ENCODE results near the gene SLC2A14. TPM values are rescaled to one million over a fixed set of nuclear protein-coding genes. Genes with fewer than 3 reads are reported as not detected.
A peak's percentile ranks its signal among the peaks of the same experiment; 100 is the strongest.
"Not testable (repeated sequence)": the region's sequence is repeated elsewhere in the genome, so short reads cannot be mapped to it uniquely, and the experiment has no call there.

Gene SLC2A14
- total RNA-seq, 1 donor from 2014 or later = not detected

DNA sequence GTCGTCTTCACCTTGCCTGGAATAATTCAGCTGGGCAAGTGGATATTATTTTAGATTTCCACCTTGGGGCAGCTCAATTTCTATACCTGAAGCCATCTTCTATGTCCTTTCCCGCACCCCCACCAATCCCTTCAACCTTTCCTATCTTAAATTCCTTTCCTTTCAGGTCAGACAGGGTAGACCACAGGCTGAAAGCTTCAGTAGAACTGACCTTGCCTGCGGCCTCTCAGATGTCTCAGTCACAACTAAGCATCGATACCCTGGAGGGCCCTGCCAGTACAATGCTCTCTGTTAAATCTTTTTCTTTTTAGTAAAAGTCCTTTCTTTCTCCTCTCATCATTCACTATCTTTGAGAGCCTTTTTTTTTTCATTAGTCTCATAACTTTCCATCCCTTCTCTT is 38.9 kb downstream of the SLC2A14 start:
- no peak for DNase-seq (ENCODE audit: low read depth)

GRCh38 chr12:7833201-7833600 is 39.5 kb downstream of the SLC2A14 start:
- not testable (repeated sequence) for DNase-seq (ENCODE audit: low read depth)

DNA sequence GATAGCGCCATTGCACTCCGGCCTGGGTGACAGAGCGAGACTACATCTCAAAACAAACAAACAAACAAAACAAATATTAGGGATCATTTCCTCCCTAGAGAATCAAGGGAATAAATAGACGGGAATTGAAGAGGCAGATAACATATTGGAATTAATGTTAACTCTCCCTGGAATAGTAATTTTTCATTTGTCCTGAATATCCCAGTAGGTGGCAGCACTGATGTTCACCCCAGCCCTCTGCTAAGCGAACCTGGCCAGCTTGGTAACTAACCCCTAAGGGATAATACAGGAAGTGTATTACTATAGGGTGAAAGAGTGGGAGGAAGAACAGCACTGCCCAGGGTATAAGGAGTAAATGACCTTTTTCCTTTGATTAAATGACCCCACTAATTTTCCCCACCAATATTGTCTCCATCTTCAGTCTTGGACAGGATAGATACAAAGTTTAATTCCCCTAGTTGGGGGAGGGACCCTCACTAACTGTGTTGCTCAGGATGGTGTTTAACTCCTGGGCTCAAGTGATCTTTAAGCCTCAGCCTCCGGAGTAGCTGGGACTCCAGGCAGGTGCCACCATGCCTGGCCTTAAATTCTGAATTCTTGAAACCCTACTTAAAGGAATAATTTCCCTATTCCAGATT is 40.5 kb downstream of the SLC2A14 start:
- peak; percentile 33 for DNase-seq (ENCODE audit: low read depth)

- not testable (repeated sequence) for DNase-seq (ENCODE audit: low read depth)
Measured at GRCh38 chr12:7829737-7830136, 43.0 kb downstream of the SLC2A14 start.

GRCh38 chr12:7825754-7826153 is 47.0 kb downstream of the SLC2A14 start:
- peak; percentile 45 for DNase-seq (ENCODE audit: low read depth)

DNA sequence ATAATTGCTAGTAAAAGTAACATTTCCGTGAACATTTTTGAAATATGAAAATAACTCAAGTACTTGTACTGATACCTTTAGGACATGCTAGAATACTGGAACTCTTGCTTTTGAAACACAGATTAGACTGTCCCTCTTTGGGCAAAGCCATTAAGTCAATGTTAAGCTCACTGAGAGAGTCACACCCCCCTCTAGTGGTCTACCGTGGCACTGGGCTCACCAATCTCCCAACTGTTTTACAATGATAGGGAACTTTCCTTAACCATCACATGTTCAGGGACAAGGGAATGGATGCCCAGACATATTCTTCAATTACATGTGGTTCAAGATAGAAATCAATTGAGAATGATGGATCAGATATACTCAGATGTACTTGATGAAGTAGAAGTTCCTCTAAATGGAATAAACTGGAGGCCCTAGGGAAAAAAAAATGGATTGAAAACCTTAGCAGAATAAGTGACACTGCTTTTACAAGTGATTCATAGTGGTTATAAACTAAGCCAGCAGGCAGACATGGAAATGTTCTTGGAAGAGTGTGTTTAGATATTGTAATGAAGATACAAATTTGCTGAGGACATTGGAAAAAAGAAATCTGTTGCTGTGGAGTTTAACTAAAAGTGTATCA is 65.7 kb downstream of the SLC2A14 start:
- DNase-seq (ENCODE audit: low read depth) = peak; percentile 43

- not testable (repeated sequence) for DNase-seq (ENCODE audit: low read depth)
Measured at GRCh38 chr12:7806319-7806718, 66.4 kb downstream of the SLC2A14 start.

DNA sequence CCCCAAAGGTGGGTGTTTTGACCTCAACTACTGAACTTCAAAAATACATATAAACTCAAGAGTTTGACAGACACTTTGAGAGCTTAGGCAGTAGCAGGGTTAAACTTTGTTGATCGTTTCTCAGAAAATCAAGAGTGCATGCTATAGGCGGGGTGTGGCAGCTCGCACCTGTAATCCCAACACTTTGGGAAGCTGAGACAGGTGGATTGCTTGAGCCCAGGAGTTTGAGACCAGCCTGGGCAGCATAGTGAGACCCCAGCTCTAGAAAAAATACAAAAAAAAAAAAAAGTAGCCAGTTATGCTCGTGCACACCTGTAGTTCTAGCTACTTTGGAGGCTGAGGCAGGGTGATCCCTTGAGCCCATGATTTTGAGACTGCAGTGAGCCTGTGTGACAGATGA is 71.3 kb downstream of the SLC2A14 start:
- DNase-seq (ENCODE audit: low read depth) = no peak

GRCh38 chr12:7798750-7799308 is 73.9 kb downstream of the SLC2A14 start:
- not testable (repeated sequence) for DNase-seq (ENCODE audit: low read depth)

DNA sequence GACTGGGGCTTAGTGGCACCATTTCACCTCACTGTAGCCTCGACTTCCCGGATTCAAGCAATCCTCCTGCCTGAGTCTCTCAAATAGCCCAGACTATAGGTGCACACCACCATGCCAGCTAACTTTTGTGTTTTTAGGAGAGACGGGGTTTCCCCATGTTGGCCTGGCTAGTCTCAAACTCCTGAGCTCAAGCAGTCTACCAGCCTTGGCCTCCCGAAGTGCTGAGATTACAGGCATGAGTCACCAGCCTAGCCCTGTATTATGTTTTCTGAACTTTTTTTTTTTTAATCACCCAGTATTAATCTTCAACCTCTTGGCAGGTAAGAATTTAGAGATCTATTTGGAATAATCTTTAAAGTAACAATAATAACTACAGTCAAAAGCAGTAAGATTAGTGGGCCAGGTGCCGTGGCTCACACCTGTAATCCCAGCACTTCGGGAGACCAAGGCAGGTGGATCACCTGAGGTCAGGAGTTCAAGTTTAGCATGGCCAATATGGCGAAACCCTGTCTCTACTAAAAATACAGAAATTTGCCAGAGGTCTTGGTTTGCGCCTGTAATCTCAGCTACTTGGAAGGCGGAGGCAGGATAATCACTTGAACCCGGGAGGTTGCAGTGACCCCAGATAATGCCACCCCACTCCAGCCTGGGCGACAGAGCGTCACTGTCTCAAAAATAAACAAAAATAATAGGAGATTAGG is 74.9 kb downstream of the SLC2A14 start:
- DNase-seq (ENCODE audit: low read depth) = peak; percentile 20

DNA sequence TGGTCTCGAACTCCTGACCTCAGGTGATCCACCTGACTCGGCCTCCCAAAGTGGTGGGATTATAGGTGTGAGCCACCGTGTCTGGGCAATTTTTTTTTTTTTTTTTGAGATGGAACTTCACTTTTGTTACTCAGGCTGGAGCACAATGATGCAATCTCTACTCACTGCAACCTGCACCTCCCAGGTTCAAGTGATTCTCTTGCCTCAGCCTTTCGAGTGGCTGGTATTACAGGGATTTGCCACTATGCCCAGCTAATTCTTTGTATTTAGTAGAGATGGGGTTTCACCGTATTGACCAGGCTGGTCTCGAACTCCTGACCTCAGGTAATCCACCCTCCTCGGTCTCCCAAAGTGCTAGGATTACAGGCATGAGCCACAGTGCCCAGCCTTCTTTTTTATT is 75.4 kb downstream of the SLC2A14 start:
- DNase-seq (ENCODE audit: low read depth) = not testable (repeated sequence)

- DNase-seq (ENCODE audit: low read depth) = no peak
Measured at GRCh38 chr12:7793211-7793610, 79.5 kb downstream of the SLC2A14 start.

DNA sequence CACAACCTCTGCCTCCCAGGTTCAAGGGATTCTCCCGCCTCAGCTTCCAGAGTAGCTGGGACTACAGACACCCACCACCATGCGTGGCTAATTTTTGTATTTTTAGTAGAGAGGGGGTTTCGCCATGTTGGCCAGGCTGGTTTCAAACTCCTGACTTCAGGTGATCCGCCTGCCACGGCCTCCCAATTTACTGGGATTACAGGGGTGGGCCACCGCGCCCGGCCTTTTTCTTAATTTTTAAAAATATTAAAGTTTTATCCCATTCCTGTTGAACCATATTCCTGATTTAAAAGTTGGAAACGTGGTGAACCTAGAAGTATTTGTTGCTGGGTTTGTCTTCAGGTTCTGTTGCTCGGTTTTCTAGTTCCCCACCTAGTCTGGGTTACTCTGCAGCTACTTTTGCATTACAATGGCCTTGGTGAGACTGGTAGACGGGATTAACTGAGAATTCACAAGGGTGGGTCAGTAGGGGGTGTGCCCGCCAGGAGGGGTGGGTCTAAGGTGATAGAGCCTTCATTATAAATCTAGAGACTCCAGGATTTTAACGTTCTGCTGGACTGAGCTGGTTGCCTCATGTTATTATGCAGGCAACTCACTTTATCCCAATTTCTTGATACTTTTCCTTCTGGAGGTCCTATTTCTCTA is 83.7 kb downstream of the SLC2A14 start, which contains the start of gene NANOG:
TSS of gene NANOG (plus strand) at position 519 of the 645 bp plus-strand sequence. CDS start 213 bp downstream, outside the sequence.
- not testable (repeated sequence) for DNase-seq (ENCODE audit: low read depth)

- DNase-seq (ENCODE audit: low read depth) = no peak
Measured at GRCh38 chr12:7788294-7788660, 84.4 kb downstream of the SLC2A14 start.

DNA sequence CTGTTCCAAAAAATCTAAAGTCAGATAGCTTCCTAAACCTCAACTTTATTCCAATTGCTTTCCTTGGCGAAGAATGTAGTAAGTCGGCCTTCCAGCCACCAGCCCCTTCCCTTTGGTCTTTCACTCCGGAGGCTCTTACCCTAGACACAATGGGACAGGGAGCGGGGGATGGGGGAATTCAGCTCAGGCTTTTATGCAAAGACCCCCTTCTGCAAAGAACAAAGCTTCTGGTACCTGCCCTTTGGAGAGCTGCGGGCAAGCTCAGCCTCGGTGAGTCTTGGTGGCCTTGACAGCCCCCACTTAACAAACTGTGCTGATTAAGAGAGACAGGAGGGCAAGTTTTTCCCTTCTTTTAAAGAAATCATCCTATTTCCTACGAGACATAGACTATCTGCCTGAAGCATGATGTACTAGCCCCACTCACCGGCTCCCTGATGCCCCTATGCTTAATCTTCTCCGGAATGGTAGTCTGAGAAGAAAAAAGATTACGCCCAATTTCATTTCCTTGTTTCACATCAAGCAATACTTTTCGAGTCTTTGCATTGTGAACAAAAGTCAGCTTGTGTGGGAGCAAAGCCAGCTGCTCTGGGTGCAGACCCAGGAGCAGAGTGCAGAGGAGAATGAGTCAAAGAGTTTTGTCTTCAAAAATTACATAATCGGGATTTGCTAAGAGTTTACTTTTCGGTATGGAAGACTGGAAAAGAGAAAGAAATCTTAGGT is 85.0 kb downstream of the SLC2A14 start:
- DNase-seq (ENCODE audit: low read depth) = no peak

DNA sequence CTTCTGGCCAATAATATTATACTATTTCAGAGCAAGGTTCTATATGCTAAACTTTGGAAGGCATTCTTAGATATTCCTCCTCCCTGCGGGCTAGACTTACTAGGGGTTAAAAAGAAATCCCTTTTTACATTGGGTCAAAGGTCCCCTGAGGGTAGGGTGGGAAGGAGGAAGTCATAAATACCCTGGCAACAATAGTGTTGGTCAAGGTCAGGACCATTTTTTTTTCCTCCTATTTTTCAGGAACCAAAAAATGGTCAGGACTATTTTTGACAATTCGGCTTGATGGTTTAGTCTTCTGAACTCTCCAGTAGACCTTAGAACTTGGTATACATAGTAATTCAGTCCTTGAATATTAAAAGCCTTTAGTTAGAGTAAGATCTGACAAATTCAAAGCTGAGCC is 88.0 kb downstream of the SLC2A14 start:
- DNase-seq (ENCODE audit: low read depth) = no peak

GRCh38 chr12:7783433-7783832 is 89.3 kb downstream of the SLC2A14 start:
- not testable (repeated sequence) for DNase-seq (ENCODE audit: low read depth)

- DNase-seq (ENCODE audit: low read depth) = no peak
Measured at GRCh38 chr12:7782055-7782454, 90.7 kb downstream of the SLC2A14 start.

- DNase-seq (ENCODE audit: low read depth) = no peak
Measured at GRCh38 chr12:7781274-7781673, 91.4 kb downstream of the SLC2A14 start.

DNA sequence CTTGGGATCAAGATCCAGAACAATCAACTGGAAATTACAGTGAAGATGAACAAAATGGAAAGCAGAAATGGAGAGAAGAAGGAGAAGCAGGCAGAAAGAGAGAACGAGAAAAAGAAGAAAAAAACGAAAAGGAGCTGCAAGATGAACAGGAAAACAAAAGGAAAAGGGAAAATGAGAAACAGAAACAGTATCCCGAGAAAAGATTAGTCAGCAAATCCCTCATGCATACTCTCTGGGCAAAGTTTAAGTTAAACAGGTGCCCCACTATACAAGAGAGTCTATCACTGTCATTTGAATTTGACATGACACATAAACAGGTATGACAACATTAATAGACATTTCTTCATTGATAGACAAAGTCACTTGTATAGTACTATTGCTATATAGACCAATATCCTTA is 102.7 kb downstream of the SLC2A14 start:
- DNase-seq (ENCODE audit: low read depth) = no peak
